ENCODE data around the gene ZDHHC12.

ZDHHC12 gene

GRCh38 chr9:128765499-128765898 lies 41.6 kb upstream of the ZDHHC12 start:
- no peak for TF ChIP-seq CTCF (IDR thresholded peaks at IDR 0.05; ENCODE audit: low read depth, low read length, missing control alignments)
- no peak overlapping the region for H3K4me3 ChIP-seq (ENCODE audit: low read depth, low read length)
- DNase-seq (ENCODE audit: low read depth) = no peak

GRCh38 chr9:128764361-128764760 lies 40.4 kb upstream of the ZDHHC12 start:
- no peak for DNase-seq (ENCODE audit: low read depth)
- no peak overlapping the region for H3K4me3 ChIP-seq (ENCODE audit: low read depth, low read length)
- no peak for TF ChIP-seq CTCF (IDR thresholded peaks at IDR 0.05; ENCODE audit: low read depth, low read length, missing control alignments)

GRCh38 chr9:128762671-128763449 lies 38.9 kb upstream of the ZDHHC12 start:
- no peak for TF ChIP-seq CTCF (IDR thresholded peaks at IDR 0.05; ENCODE audit: low read depth, low read length, missing control alignments)
- H3K4me3 ChIP-seq (ENCODE audit: low read depth, low read length) = no peak overlapping the region
- no peak for DNase-seq (ENCODE audit: low read depth)

- TF ChIP-seq CTCF (IDR thresholded peaks at IDR 0.05; ENCODE audit: low read depth, low read length, missing control alignments) = no peak
- DNase-seq (ENCODE audit: low read depth) = no peak
- H3K4me3 ChIP-seq (ENCODE audit: low read depth, low read length) = no peak overlapping the region
Observed at GRCh38 chr9:128757602-128758001, 33.7 kb upstream of the ZDHHC12 start.

GRCh38 chr9:128753627-128754026 lies 29.7 kb upstream of the ZDHHC12 start:
- H3K4me3 ChIP-seq (ENCODE audit: low read depth, low read length) = no peak overlapping the region
- no peak for DNase-seq (ENCODE audit: low read depth)
- no peak for TF ChIP-seq CTCF (IDR thresholded peaks at IDR 0.05; ENCODE audit: low read depth, low read length, missing control alignments)

- no peak for DNase-seq (ENCODE audit: low read depth)
- H3K4me3 ChIP-seq (ENCODE audit: low read depth, low read length) = no peak overlapping the region
- TF ChIP-seq CTCF (IDR thresholded peaks at IDR 0.05; ENCODE audit: low read depth, low read length, missing control alignments) = no peak
Observed at GRCh38 chr9:128750926-128751595, 27.1 kb upstream of the ZDHHC12 start.
